ENCODE measurements around the gene FOXJ3.

FOXJ3 gene

DNA sequence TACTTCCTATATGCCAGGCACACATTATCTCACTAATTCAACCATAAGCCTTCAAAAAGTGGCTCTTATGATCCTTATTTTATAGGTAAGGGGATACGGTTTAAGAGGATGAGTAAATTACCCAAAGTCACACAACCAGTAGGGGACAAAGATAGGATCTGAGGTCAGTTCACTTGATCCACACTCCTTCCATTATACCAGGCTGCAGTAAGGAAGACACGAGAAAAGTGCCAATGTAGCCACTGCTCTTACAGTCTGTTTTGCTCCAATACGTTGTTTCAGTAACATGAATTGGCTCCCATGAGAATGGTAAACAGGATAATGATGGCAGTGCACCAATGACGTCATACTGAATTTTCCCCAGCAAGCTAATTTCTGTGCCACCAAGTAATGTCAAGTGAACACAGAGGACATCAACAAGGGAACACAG lies 155.1 kb downstream of the FOXJ3 start (continued):
- TF ChIP-seq, protein P1, sequence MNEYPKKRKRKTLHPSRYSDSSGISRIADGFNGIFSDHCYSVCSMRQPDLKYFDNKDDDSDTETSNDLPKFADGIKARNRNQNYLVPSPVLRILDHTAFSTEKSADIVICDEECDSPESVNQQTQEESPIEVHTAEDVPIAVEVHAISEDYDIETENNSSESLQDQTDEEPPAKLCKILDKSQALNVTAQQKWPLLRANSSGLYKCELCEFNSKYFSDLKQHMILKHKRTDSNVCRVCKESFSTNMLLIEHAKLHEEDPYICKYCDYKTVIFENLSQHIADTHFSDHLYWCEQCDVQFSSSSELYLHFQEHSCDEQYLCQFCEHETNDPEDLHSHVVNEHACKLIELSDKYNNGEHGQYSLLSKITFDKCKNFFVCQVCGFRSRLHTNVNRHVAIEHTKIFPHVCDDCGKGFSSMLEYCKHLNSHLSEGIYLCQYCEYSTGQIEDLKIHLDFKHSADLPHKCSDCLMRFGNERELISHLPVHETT (tag by site-specific recombination; IDR thresholded peaks at IDR 0.05): peak; percentile 79; the same call in 1 of the 2 replicates
- TF ChIP-seq GLI2 (tag by site-specific recombination; IDR thresholded peaks at IDR 0.05; ENCODE audit: borderline replicate concordance, low read depth) (peak; percentile 80), ZNF394 (tag by site-specific recombination; IDR thresholded peaks at IDR 0.05; ENCODE audit: borderline replicate concordance) (no peak), ZNF214 (tag by site-specific recombination; IDR thresholded peaks at IDR 0.05; ENCODE audit: borderline replicate concordance) (no peak), PRDM1 (tag by site-specific recombination; IDR thresholded peaks at IDR 0.05) (no peak), ZNF76 (tag by site-specific recombination; IDR thresholded peaks at IDR 0.05; ENCODE audit: borderline replicate concordance, low read depth) (0 out of 2 replicates have a peak, but pooled peaks have one; percentile 21), ZFHX2 (tag by site-specific recombination; conservative IDR thresholded peaks at IDR 0.05) (no peak), ZNF366 (tag by site-specific recombination; conservative IDR thresholded peaks at IDR 0.05) (peak; percentile 84), SP7 (tag by site-specific recombination; IDR thresholded peaks at IDR 0.05) (peak; percentile 71), ZNF19 (tag by site-specific recombination; IDR thresholded peaks at IDR 0.05; ENCODE audit: low read depth) (0 out of 2 replicates have a peak, but pooled peaks have one; percentile 24), ZNF433 (tag by site-specific recombination; IDR thresholded peaks at IDR 0.05; ENCODE audit: low read depth) (no peak), MEIS1 (CRISPR knock-in tag; IDR thresholded peaks at IDR 0.05; ENCODE audit: borderline replicate concordance) (no peak), ZNF521 (tag by site-specific recombination; IDR thresholded peaks at IDR 0.05) (no peak), ZBTB7A (tag by site-specific recombination; IDR thresholded peaks at IDR 0.05; ENCODE audit: low read depth) (0 out of 2 replicates have a peak, but pooled peaks have one; percentile 27), ZNF202 (tag by site-specific recombination; IDR thresholded peaks at IDR 0.05; ENCODE audit: borderline replicate concordance) (no peak), ZEB2 (tag by site-specific recombination; IDR thresholded peaks at IDR 0.05) (peak; percentile 76), MYNN (tag by site-specific recombination; IDR thresholded peaks at IDR 0.05; ENCODE audit: borderline replicate concordance) (no peak; the same call in 1 of the 2 replicates), ZNF23 (tag by site-specific recombination; IDR thresholded peaks at IDR 0.05; ENCODE audit: borderline replicate concordance) (no peak), YY1 (tag by site-specific recombination; IDR thresholded peaks at IDR 0.05) (no peak), ZFP3 (tag by site-specific recombination; IDR thresholded peaks at IDR 0.05; ENCODE audit: low read depth) (no peak), ZNF555 (tag by site-specific recombination; conservative IDR thresholded peaks at IDR 0.05) (no peak), ZNF501 (tag by site-specific recombination; IDR thresholded peaks at IDR 0.05) (peak; percentile 83; the same call in 1 of the 2 replicates), ZNF114 (tag by site-specific recombination; IDR thresholded peaks at IDR 0.05) (no peak), ZIC2 (tag by site-specific recombination; IDR thresholded peaks at IDR 0.05) (peak; percentile 38), ZNF624 (tag by site-specific recombination; IDR thresholded peaks at IDR 0.05) (no peak), ZNF2 (tag by site-specific recombination; IDR thresholded peaks at IDR 0.05) (peak; percentile 71; the same call in 1 of the 2 replicates), ZBTB20 (tag by site-specific recombination; IDR thresholded peaks at IDR 0.05) (no peak; the same call in 1 of the 2 replicates), SCRT1 (tag by site-specific recombination; IDR thresholded peaks at IDR 0.05; ENCODE audit: borderline replicate concordance) (0 out of 2 replicates have a peak, but pooled peaks have one; percentile 11), SETDB1 (IDR thresholded peaks at IDR 0.05; ENCODE audit: insufficient read length, low read length) (no peak), KLF8 (tag by site-specific recombination; IDR thresholded peaks at IDR 0.05) (peak; percentile 84; the same call in 1 of the 2 replicates)
- TF ChIP-seq, protein P2, sequence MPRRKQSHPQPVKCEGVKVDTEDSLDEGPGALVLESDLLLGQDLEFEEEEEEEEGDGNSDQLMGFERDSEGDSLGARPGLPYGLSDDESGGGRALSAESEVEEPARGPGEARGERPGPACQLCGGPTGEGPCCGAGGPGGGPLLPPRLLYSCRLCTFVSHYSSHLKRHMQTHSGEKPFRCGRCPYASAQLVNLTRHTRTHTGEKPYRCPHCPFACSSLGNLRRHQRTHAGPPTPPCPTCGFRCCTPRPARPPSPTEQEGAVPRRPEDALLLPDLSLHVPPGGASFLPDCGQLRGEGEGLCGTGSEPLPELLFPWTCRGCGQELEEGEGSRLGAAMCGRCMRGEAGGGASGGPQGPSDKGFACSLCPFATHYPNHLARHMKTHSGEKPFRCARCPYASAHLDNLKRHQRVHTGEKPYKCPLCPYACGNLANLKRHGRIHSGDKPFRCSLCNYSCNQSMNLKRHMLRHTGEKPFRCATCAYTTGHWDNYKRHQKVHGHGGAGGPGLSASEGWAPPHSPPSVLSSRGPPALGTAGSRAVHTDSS (tag by site-specific recombination; IDR thresholded peaks at IDR 0.05): no peak
- TF ChIP-seq, protein P3, sequence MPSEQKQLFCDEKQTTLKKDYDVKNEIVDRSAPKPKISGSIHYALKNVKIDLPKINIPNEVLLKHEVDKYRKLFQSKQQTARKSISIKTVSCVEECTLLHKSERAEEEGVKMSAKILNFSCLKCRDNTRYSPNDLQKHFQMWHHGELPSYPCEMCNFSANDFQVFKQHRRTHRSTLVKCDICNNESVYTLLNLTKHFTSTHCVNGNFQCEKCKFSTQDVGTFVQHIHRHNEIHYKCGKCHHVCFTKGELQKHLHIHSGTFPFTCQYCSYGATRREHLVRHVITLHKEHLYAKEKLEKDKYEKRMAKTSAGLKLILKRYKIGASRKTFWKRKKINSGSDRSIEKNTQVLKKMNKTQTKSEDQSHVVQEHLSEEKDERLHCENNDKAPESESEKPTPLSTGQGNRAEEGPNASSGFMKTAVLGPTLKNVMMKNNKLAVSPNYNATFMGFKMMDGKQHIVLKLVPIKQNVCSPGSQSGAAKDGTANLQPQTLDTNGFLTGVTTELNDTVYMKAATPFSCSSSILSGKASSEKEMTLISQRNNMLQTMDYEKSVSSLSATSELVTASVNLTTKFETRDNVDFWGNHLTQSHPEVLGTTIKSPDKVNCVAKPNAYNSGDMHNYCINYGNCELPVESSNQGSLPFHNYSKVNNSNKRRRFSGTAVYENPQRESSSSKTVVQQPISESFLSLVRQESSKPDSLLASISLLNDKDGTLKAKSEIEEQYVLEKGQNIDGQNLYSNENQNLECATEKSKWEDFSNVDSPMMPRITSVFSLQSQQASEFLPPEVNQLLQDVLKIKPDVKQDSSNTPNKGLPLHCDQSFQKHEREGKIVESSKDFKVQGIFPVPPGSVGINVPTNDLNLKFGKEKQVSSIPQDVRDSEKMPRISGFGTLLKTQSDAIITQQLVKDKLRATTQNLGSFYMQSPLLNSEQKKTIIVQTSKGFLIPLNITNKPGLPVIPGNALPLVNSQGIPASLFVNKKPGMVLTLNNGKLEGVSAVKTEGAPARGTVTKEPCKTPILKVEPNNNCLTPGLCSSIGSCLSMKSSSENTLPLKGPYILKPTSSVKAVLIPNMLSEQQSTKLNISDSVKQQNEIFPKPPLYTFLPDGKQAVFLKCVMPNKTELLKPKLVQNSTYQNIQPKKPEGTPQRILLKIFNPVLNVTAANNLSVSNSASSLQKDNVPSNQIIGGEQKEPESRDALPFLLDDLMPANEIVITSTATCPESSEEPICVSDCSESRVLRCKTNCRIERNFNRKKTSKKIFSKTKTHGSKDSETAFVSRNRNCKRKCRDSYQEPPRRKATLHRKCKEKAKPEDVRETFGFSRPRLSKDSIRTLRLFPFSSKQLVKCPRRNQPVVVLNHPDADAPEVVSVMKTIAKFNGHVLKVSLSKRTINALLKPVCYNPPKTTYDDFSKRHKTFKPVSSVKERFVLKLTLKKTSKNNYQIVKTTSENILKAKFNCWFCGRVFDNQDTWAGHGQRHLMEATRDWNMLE (tag by site-specific recombination; conservative IDR thresholded peaks at IDR 0.05; ENCODE audit: low read depth): no peak
- TF ChIP-seq, protein P4, sequence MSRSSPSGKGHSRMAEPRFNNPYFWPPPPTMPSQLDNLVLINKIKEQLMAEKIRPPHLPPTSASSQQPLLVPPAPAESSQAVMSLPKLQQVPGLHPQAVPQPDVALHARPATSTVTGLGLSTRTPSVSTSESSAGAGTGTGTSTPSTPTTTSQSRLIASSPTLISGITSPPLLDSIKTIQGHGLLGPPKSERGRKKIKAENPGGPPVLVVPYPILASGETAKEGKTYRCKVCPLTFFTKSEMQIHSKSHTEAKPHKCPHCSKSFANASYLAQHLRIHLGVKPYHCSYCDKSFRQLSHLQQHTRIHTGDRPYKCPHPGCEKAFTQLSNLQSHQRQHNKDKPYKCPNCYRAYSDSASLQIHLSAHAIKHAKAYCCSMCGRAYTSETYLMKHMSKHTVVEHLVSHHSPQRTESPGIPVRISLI (tag by site-specific recombination; IDR thresholded peaks at IDR 0.05): no peak; the same call in 1 of the 2 replicates

Measured in HEK293 (cell line).